COR-L47 (cell line): ENCODE data around the gene CRMP1.
"Not testable (repeated sequence)": the region's sequence is repeated elsewhere in the genome, so short reads cannot be mapped to it uniquely, and the experiment has no call there.

ENCODE experiments used
- DNase-seq: peaks from one replicate; lab custom pipeline; 2025; lab: John Stamatoyannopoulos, UW

Gene CRMP1

DNA sequence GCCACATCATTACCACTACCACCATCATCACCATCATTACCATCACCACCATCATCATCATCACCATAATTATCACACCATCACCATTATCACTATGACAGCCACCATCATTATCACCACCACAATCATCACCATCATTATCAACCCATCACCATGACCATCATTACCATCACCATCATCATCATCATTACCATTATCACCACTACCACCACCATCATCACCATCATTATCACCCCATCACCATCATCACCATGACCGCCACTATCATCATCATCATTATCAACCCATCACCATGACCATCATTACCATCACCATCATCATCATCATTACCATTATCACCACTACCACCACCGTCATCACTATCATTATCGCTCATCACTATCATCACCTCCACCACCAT lies 36.5 kb downstream of the CRMP1 start:
- DNase-seq: not testable (repeated sequence)

DNA sequence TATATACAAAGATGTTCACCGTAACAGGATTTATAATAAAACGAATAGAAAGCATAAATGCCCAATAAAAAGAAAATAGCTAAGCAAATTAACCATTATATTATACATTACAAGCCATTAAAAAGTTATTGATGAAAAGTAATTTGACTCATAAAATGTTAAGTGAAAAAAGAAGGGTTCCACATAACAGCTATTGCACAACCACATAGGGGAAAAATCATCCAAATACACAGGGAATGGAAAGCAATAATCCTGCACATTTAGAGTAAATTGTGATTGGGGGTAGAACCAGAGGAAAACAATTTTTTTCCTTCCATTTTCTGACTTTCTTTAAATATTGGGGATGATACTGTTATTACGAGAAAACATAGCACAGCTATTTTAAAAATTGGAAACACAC lies 38.0 kb downstream of the CRMP1 start:
- no peak for DNase-seq

DNA sequence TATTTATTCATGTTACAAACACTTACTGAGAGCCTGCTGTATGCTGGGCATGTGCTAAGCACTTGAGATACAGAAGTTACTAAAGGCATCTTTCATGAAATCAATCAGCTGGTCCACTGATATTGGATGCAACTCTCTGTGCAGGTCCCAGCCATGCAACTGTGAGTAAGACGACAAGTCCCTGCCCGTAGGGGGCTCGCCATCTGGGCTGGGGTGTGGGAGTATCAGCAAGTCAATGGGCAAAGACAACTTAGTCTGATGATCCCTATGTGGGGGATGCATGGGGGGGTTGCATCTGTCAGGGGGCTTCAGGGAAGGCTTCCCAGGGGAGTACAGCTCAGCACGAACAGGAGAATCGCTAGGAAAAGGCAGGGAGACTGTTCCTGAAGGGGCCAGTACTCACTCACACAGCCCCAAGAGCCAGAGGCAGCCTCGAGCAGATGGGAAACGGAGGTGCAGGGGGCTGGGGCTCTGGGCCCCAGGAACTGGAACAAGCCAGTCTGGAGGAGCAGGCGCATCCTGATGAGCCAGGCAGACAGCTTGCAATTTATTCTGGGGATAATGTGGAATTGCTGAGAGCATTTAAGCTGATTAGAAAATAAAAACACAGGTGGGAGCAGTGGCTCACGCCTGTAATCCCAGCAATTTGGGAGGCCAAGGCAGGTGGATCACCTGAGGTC lies 40.2 kb downstream of the CRMP1 start:
- DNase-seq: no peak

DNA sequence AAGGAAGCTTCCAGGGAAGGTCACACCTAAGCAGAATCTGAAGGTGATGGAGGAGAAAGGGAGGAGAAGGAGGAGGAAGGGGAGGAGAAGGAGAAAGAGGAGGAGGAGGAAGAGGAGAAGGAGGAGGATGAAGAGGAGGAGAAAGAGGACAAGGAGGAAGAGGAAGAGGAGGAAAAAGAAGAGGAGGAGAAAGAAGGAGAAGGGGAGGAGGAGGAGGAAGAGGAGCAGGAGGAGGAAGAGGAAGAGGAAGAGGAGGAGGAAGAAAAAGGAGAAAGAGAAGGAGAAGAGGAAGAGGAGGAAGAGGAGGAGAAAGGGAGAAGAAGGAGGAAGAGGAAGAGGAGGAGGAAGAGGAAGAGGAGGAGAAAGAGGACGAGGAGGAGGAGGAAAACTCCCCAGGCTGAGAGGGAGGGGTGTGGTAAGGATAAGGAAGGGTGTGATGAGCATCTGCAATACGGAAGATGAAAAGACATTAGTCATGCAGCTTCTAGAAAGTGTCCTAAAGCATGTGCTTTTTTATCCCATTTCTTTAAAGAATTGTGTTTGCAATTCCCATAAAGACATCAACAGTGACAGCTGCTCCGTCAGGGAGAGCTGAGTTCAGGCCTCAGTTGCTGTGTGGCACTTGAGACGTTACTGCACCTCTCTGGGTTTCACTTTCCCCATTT lies 41.1 kb downstream of the CRMP1 start:
- DNase-seq: no peak

GRCh38 chr4:5845035-5845905 lies 47.6 kb downstream of the CRMP1 start:
- no peak for DNase-seq

- no peak for DNase-seq
Observed at GRCh38 chr4:5843573-5844530, 49.0 kb downstream of the CRMP1 start.

DNA sequence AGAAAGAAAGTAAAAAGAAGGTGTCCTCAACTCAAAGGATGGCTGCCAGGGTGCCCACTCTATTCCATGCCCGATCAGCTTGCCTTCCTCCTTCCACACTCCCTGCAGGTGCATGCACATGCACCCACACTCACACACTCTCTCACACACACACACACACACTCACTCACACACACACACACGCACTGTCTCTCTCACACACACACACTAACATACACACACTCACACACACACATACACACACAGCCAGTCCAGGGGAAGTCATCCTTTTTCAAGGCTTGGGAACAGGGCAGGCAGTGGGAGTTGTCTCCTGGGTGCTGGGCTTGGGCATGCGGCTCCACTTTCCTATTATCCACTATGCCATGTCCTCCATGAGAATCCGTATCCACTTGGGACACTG lies 50.4 kb downstream of the CRMP1 start:
- no peak for DNase-seq

DNA sequence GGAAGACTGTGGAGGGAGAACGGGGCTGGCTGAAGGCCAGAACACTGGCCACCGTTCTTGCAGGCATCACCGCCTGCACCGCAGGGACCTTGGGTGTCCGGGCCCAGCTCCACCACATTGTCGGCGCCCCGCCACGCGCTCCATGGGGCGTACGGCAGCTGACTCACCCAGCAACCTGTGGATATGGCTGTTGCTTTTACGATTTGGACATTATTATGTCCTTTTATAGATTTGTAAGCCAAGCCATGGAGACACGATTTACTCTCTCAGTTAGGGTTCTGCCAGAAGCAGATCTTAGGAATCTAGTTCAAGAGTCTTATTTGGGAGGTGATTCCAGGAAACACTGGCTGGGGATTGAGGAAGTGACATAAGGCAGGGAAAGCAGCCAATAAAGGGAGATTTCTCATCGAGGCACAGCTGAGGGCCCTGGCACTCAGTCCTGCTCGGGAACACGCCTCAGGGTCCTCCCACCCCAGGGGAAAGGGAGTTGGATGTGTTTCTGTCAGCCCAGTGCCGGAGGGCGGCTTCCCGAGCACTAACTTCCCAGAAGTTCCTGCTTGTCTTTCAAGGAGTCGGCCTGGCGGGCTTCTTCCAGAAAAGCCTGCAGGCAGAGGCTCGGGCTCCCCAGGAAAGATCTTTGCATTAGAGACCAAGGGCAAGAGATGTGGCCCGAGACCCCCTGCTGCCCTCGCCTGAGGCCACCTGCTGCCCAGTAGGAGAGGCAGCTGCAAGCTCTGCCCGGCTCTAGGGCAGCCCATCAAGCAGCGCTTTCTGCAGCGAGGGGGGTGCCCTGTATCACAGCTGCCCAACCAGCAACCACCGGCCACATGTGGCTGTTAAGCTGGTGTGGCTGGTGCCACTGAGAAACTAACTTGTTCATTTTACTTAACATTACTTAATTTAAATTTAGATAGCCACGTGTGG lies 52.9 kb downstream of the CRMP1 start:
- DNase-seq: no peak

- no peak for DNase-seq
Observed at GRCh38 chr4:5839332-5839731, 53.6 kb downstream of the CRMP1 start.

DNA sequence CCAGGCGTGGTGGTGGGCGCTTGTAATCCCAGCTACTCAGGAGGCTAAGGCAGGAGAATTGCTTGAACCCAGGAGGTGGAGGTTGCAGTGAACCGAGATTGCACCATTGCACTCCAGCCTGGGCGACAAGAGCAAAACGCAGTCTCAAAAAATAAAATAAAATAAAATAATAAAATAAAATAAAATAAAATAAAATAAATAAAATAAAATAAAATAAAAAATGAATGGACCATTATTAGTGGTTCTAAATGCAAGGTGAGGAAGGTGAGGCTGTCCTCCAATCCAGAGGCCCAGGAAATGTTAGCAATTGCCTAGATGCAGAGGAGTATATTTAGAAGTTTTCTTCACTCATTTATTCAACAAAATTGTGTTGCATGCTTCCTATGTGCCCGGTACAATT lies 55.4 kb downstream of the CRMP1 start:
- not testable (repeated sequence) for DNase-seq

DNA sequence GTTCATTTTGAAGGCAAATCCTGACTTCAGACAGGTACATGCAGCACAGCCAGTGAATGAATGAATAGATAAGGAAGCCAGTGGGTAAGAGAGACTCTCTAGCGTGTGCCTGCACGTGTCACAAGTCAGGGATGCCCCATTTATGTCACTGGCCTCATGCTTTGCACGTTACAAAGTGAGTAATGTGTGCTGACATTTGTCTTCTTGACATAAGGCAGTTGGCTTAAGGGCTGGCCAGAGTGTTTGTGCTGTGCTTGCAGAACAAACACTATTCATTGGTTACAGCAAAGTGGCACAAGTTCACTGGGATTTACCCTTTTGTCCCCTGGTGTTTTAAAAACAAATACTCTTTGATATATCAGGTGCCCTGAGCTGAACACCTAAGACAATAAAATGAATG lies 55.9 kb downstream of the CRMP1 start:
- DNase-seq: no peak

GRCh38 chr4:5828005-5828391 lies 64.9 kb downstream of the CRMP1 start:
- DNase-seq: no peak

- DNase-seq: no peak
Observed at GRCh38 chr4:5827108-5828004, 65.5 kb downstream of the CRMP1 start.

DNA sequence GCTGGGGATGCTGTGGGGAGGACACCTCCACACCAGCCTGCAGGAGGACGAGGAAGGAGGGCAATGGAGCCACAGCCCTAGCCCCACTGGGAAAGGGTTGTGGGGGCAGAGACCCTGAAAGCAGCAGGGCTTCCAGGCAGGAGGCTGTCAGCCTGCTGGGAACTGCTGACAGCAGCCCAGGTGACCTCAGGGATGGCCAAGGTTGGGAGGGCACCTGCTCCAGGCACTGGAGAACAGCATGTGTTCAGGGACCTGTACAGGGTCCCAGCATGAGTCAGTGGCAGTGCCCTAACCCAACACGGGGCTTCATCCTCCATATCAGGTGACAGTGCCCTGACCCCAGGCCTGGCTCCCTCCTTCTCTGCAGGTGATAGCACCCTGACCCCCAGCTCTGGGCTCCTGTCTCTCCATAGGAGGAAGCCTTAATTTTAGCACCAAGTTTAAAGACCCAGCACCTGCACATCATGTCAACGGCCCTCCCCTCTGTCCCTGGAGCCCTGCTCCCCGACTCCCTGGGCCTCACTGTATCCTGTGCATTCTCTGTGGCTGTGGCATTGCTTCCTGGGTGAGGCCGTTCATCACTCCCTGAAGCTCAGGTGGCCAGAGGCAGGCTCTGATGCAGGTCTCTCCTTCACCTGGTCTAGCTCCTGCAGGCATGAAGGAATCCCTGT lies 66.3 kb downstream of the CRMP1 start:
- DNase-seq: no peak

- DNase-seq: no peak
Observed at GRCh38 chr4:5825321-5826041, 67.4 kb downstream of the CRMP1 start.

- DNase-seq: peak; percentile 16
Observed at GRCh38 chr4:5824635-5825034, 68.3 kb downstream of the CRMP1 start.

DNA sequence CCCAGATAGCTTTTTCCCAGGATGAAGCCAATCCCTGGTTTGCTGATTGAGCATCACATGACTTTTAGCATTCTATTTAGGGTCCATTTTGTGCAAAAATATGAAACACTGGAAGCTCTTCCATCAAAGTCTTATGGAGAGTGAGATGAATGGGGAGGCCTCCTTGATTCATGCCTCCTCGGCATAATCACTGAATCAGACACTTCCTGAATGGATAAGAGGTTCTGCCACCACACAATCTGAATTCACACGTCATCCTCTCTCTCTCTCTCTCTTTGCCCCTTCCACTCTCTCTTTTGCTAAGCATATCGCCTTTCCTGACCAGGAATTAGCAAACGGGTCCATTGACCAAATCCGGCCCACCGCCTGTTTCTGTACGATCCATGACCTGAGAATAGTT lies 68.7 kb downstream of the CRMP1 start:
- no peak for DNase-seq

- DNase-seq: no peak
Observed at GRCh38 chr4:5823542-5824211, 69.2 kb downstream of the CRMP1 start.
